ENCODE data around the gene KRT3. TPM values are rescaled to one million over a fixed set of nuclear protein-coding genes. Genes with fewer than 3 reads are reported as not detected.

The KRT3 gene
- total RNA-seq, 1 donor from 2014 or later = not detected

DNA sequence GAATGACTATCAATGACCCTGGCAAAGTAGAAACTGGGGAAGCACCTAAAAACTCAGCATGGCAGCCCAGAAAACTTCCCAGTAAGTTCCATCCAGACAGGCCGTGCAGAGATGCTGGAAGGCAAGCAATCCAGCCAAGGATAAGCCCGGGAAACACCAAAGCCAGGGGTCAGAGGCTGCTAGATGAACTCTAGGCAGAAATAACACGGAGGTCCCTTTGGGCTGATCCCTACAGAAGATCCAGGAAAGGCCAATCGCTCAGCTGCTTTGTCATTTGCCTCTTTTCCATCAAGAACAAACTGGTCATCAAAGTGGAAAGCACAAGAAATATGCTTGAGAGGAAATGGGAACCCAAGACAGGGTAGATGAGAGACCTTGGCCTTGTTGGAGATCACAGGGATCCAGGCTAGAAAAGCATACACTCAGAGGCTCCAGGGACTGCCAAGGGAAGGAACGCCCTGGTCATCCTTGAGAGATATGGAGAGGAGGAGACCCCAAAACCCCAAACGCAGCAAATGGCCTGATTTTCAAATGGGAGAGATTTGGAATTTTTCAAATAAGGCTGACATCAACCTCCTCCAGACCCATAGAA is 31.7 kb upstream of the KRT3 start:
- Mint-ChIP-seq H3K27me3 (ENCODE audit: unreplicated experiment) (no peaks in the 10 kb centered on the region), H3K4me3 (ENCODE audit: unreplicated experiment) (no peak overlapping the region), H3K9me3 (ENCODE audit: unreplicated experiment) (peaks cover 1% of the 10 kb centered on the region), H3K27ac (ENCODE audit: unreplicated experiment) (no peak overlapping the region), H3K4me1 (ENCODE audit: low read depth, unreplicated experiment) (no peaks in the 10 kb centered on the region), H3K36me3 (ENCODE audit: unreplicated experiment) (no peaks in the 10 kb centered on the region)
- DNase-seq = no peak
- TF ChIP-seq CTCF (IDR thresholded peaks at IDR 0.05; ENCODE audit: partially characterized antibody, unreplicated experiment) = no peak

DNA sequence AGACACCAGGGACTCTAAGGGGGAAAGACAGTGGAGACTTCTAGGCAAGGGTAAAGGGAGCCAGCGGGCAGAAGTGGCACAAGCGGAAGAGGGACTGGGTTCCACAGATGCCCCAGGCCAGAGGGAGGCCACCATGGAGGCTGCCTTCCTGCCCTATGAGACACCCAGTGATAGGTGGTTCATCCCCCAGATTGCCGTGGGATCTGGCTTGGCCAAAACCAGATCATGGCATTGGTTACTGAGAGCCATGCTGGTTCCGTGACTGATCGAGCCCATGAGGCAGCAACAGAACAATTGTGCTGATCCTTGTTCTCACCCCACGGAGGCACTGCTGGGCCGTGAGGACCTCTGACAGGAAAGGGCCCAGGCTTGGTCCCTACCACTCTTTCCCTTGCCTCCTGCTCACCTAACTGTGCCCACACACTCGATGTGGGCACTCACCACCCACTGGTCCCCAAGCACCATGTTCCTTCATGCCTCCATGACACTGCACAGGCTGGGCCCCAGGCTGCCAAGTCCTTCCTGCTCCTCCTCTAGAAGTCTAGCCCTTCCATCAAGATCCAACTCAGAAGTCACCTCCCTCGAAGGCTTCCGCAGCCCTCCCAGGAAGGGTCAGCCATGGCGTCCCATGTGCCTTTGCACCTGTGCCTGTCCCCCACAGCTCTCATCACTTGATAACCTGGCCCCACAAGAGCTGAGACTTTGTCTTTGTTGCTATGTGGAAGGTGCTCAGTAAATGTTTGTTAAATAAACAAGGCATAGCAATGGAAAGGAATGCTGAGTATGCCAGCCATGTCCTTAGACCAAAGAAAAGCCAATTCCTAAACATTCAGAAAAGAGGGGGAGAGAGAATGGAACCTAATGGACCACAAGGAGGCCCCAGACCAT is 30.9 kb upstream of the KRT3 start:
- Mint-ChIP-seq H3K27ac (ENCODE audit: unreplicated experiment) (no peak overlapping the region), H3K27me3 (ENCODE audit: unreplicated experiment) (no peaks in the 10 kb centered on the region), H3K36me3 (ENCODE audit: unreplicated experiment) (no peaks in the 10 kb centered on the region), H3K9me3 (ENCODE audit: unreplicated experiment) (peaks cover 1% of the 10 kb centered on the region), H3K4me3 (ENCODE audit: unreplicated experiment) (no peak overlapping the region), H3K4me1 (ENCODE audit: low read depth, unreplicated experiment) (no peaks in the 10 kb centered on the region)
- no peak for DNase-seq
- no peak for TF ChIP-seq CTCF (IDR thresholded peaks at IDR 0.05; ENCODE audit: partially characterized antibody, unreplicated experiment)

GRCh38 chr12:52825961-52826360 is 30.0 kb upstream of the KRT3 start:
- Mint-ChIP-seq H3K4me3 (ENCODE audit: unreplicated experiment) (no peak overlapping the region), H3K4me1 (ENCODE audit: low read depth, unreplicated experiment) (no peaks in the 10 kb centered on the region), H3K27ac (ENCODE audit: unreplicated experiment) (no peak overlapping the region), H3K27me3 (ENCODE audit: unreplicated experiment) (peaks cover 1% of the 10 kb centered on the region), H3K9me3 (ENCODE audit: unreplicated experiment) (peaks cover 1% of the 10 kb centered on the region), H3K36me3 (ENCODE audit: unreplicated experiment) (no peaks in the 10 kb centered on the region)
- DNase-seq = no peak
- no peak for TF ChIP-seq CTCF (IDR thresholded peaks at IDR 0.05; ENCODE audit: partially characterized antibody, unreplicated experiment)

DNA sequence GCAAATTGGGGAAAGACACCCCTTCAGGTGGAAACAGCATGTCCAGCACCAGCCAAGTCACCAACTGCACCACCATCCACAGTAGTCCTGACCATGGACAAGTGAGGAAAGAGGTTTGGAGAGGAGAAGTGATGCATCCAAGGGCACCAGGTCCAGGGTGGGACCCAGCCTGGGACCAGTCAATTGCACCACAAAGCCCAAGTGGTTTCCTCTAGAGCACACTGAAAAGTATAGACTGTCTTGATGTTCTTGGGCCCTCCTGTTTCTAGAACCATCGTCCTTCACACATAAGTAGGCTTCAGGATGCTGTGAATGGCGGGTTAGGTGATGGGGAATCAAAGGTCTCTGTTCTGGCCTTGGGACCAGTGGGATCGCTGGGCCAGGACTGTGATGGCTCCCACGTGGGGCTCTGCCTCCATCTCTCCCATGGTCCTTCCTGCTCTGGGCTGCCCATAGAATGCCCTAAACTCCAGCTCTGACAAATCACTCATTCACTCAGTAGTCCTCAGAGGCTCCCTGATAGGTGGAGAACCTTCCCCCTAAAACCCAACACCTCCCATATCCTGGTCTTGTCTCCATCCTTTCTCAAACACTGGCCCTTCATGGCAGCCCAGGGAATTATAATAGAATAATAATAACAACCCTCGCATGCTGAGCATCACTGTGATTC is 29.0 kb upstream of the KRT3 start:
- no peaks in the 10 kb centered on the region for H3K36me3 Mint-ChIP-seq (ENCODE audit: unreplicated experiment)
- H3K4me1 Mint-ChIP-seq (ENCODE audit: low read depth, unreplicated experiment) = no peaks in the 10 kb centered on the region
- H3K9me3 Mint-ChIP-seq (ENCODE audit: unreplicated experiment) = peaks cover 1% of the 10 kb centered on the region
- H3K27ac Mint-ChIP-seq (ENCODE audit: unreplicated experiment) = no peak overlapping the region
- no peak for DNase-seq
- peaks cover 1% of the 10 kb centered on the region for H3K27me3 Mint-ChIP-seq (ENCODE audit: unreplicated experiment)
- TF ChIP-seq CTCF (IDR thresholded peaks at IDR 0.05; ENCODE audit: partially characterized antibody, unreplicated experiment) = no peak
- no peak overlapping the region for H3K4me3 Mint-ChIP-seq (ENCODE audit: unreplicated experiment)

Measured in glutamatergic neuron (in vitro differentiated cells).